Gastrocnemius medialis (tissue), 4 donors: ENCODE data around the gene ITGB1.

Experiments
- CTCF ChIP-seq, 5 experiments: fragments of 450-650 bp in 3 of 5; fragments of 200-600 bp in 2 of 5; sonication (generic) in 2 of 5; IDR thresholded peaks in 4 of 5; conservative IDR thresholded peaks in 1 of 5; 1 replicate in 4 of 5; 2 replicates in 1 of 5; pipeline ENCODE4 v1.5.1; 2016 to 2019; ENCODE audit warnings: antibody characterized with exemption in 5 of 5, mild to moderate bottlenecking in 3 of 5, moderate library complexity in 3 of 5
- POLR2A ChIP-seq, 2 donors: fragments of 450-650 bp; IDR thresholded peaks; one replicate each; pipeline ENCODE4 v1.6.1; 2017; ENCODE audit warnings: antibody characterized with exemption in 2 of 2, mild to moderate bottlenecking in 2 of 2, moderate library complexity in 2 of 2

- TF ChIP-seq POLR2A (IDR thresholded peaks at IDR 0.05) (no peak), CTCF (IDR thresholded peaks at IDR 0.05 in 4 of 5, conservative IDR thresholded peaks at IDR 0.05 in 1 of 5) (no peak)
Observed at GRCh38 chr10:32893434-32893833, 64.6 kb downstream of the ITGB1 start.
